Adipose tissue (tissue), 3 donors: ENCODE measurements around the gene NFKBIL1. TPM values are rescaled to one million over a fixed set of nuclear protein-coding genes. Genes with fewer than 3 reads are reported as not detected.

Experiments used
- H3K27ac ChIP-seq: one replicate; pipeline ENCODE4 v1.5.1; 2013; ENCODE audit warnings: low read depth, low read length
- WGBS, 3 donors: extraction: QIAGEN DNeasy Blood & Tissue Kit; methylation state at CpG; one replicate each; pipeline ENCODE4 v1.1.7; 2013; 5-methylcytosine and 5-hydroxymethylcytosine counted together
- polyA plus RNA-seq, 3 donors: library from polyadenylated mRNA; stranded (reverse); fragments of 200-250 nt; gene quantifications; one replicate each; pipeline ENCODE4 v1.2.3, GENCODE V29; 2013
- donor health status: healthy with polysubstance abuse.
- donor health status: Bipolar disorder and iron deficiency.
- donor health status: healthy.

NFKBIL1 gene
- polyA plus RNA-seq, 3 donors: 21.5 to 40.3 (median 25.0) TPM

GRCh38 chr6:31556307-31556706, 8.9 kb downstream of the NFKBIL1 start:
- WGBS, 3 donors: 56 to 71% (median 57%) methylated on average over 3 of the region's 3 CpGs

GRCh38 chr6:31557443-31558317, 10.3 kb downstream of the NFKBIL1 start:
- WGBS, 3 donors: 54 to 81% (median 60%) methylated on average over 24 of the region's 24 CpGs
- no peak overlapping the region for H3K27ac ChIP-seq

More at GRCh38 chr6:31556307-31556706, 8.9 kb downstream of the NFKBIL1 start:
- no peak overlapping the region for H3K27ac ChIP-seq

- H3K27ac ChIP-seq: no peak overlapping the region
- WGBS, 3 donors: 76 to 90% (median 77%) methylated on average over 8 of the region's 8 CpGs
Observed at GRCh38 chr6:31558318-31558625, 10.9 kb downstream of the NFKBIL1 start.

- H3K27ac ChIP-seq: no peak overlapping the region
- 47 to 84% (median 53%) methylated on average over 14 of the region's 14 CpGs for WGBS, 3 donors
Observed at GRCh38 chr6:31558631-31559500, 11.5 kb downstream of the NFKBIL1 start.

GRCh38 chr6:31559606-31559957, 12.2 kb downstream of the NFKBIL1 start:
- 33 to 79% (median 50%) methylated on average over 4 of the region's 4 CpGs for WGBS, 3 donors
- no peak overlapping the region for H3K27ac ChIP-seq

GRCh38 chr6:31559958-31560696, 12.7 kb downstream of the NFKBIL1 start:
- peak overlapping the region; percentile 51 for H3K27ac ChIP-seq
- 23 to 76% (median 32%) methylated on average over 7 of the region's 7 CpGs for WGBS, 3 donors

GRCh38 chr6:31560697-31561058, 13.3 kb downstream of the NFKBIL1 start:
- H3K27ac ChIP-seq: no peak overlapping the region

GRCh38 chr6:31567531-31568370, 20.3 kb downstream of the NFKBIL1 start:
- no peak overlapping the region for H3K27ac ChIP-seq
- 47 to 58% (median 49%) methylated on average over 9 of the region's 9 CpGs for WGBS, 3 donors

- no peak overlapping the region for H3K27ac ChIP-seq
- 52 to 67% (median 53%) methylated on average over 3 of the region's 3 CpGs for WGBS, 3 donors
Observed at GRCh38 chr6:31568537-31568961, 21.1 kb downstream of the NFKBIL1 start.

- no peak overlapping the region for H3K27ac ChIP-seq
- 73 to 90% (median 77%) methylated on average over 1 of the region's 1 CpG for WGBS, 3 donors
Observed at GRCh38 chr6:31569861-31570536, 22.6 kb downstream of the NFKBIL1 start.

GRCh38 chr6:31572041-31572911, 24.9 kb downstream of the NFKBIL1 start, which contains the start of gene LTA:
TSS of gene LTA (plus strand) at chr6:31572289. CDS start at chr6:31572743, 454 bp downstream.
- WGBS, 3 donors: 81% methylated on average over 22 to 27 of the region's 27 CpGs
- no peak within 1 kb of the TSS for H3K27ac ChIP-seq

- WGBS, 3 donors: 74 to 91% (median 90%) methylated on average over 9 of the region's 9 CpGs
- no peak overlapping the region for H3K27ac ChIP-seq
Observed at GRCh38 chr6:31573239-31574105, 26.1 kb downstream of the NFKBIL1 start.

GRCh38 chr6:31574106-31575061, 27.0 kb downstream of the NFKBIL1 start:
- WGBS, 3 donors: 78 to 87% (median 84%) methylated on average over 14 of the region's 14 CpGs
- H3K27ac ChIP-seq: no peak overlapping the region

GRCh38 chr6:31575335-31575901, 28.0 kb downstream of the NFKBIL1 start, which contains the start of gene TNF:
TSS of gene TNF (plus strand) at chr6:31575565. CDS start at chr6:31575742, 177 bp downstream.
- no peak within 1 kb of the TSS for H3K27ac ChIP-seq
- 26 to 62% (median 29%) methylated on average over 19 of the region's 19 CpGs for whole genome bisulfite sequencing, 3 donors
